SK-N-SH treated with all-trans-retinoic acid at 6 μM for 48 hours (cell line): ENCODE data around the gene NPFFR2.

Experiments
- ATAC-seq: fragments of 200-7000 bp; cut with Tn5 transposase; 3 replicates; pipeline ENCODE4 v1.9.1; 2020; ENCODE audit warnings: mild to moderate bottlenecking, moderate library complexity
- BACH2 ChIP-seq: fragments of 250-450 bp; sonication (Bioruptor Pico); IDR thresholded peaks from 2 replicates; pipeline ENCODE4 v1.9.0; 2021; ENCODE audit warnings: mild to moderate bottlenecking, borderline replicate concordance
- CSDC2 ChIP-seq: fragments of 250-450 bp; sonication (Bioruptor Pico); IDR thresholded peaks from 2 replicates; pipeline ENCODE4 v1.5.0; 2020; ENCODE audit warnings: mild to moderate bottlenecking, moderate library complexity
- ESRRG ChIP-seq: fragments of 250-450 bp; sonication (Bioruptor Pico); IDR thresholded peaks from 2 replicates; pipeline ENCODE4 v1.6.1; 2021; ENCODE audit warnings: mild to moderate bottlenecking
- GLIS3 ChIP-seq: fragments of 250-450 bp; sonication (Bioruptor Pico); IDR thresholded peaks from 2 replicates; pipeline ENCODE4 v1.5.0; 2020; ENCODE audit warnings: mild to moderate bottlenecking, moderate library complexity
- ISL1 ChIP-seq: fragments of 250-450 bp; sonication (Bioruptor Pico); IDR thresholded peaks from 2 replicates; pipeline ENCODE4 v2.1.2; 2022; ENCODE audit warnings: mild to moderate bottlenecking, moderate library complexity
- PPARA ChIP-seq: fragments of 250-450 bp; sonication (Bioruptor Pico); IDR thresholded peaks from 2 replicates; pipeline ENCODE4 v1.5.0; 2020; ENCODE audit warnings: mild to moderate bottlenecking, borderline replicate concordance
- RARB ChIP-seq: fragments of 250-450 bp; sonication (Bioruptor Pico); IDR thresholded peaks from 2 replicates; pipeline ENCODE4 v1.8.0; 2021; ENCODE audit warnings: mild to moderate bottlenecking, moderate library complexity
- SNAI2 ChIP-seq: fragments of 250-450 bp; sonication (Bioruptor Pico); IDR thresholded peaks from 2 replicates; pipeline ENCODE4 v1.5.0; 2020; ENCODE audit warnings: mild to moderate bottlenecking, moderate library complexity
- TCF4 ChIP-seq: fragments of 250-450 bp; sonication (Bioruptor Pico); IDR thresholded peaks from 2 replicates; pipeline ENCODE4 v1.8.0; 2021; ENCODE audit warnings: mild to moderate bottlenecking, moderate library complexity, borderline replicate concordance
- TOX ChIP-seq: fragments of 250-450 bp; sonication (Bioruptor Pico); IDR thresholded peaks from 2 replicates; pipeline ENCODE4 v1.8.0; 2021; ENCODE audit warnings: mild to moderate bottlenecking, moderate library complexity, borderline replicate concordance
- ZFP3 ChIP-seq: fragments of 250-450 bp; sonication (Bioruptor Pico); IDR thresholded peaks from 2 replicates; pipeline ENCODE4 v1.5.0; 2020; ENCODE audit warnings: mild to moderate bottlenecking, moderate library complexity
- ZFP30 ChIP-seq: fragments of 450-650 bp; formaldehyde crosslinking; IDR thresholded peaks from 2 replicates; pipeline ENCODE4 v1.5.0; 2022; ENCODE audit warnings: mild to moderate bottlenecking, moderate library complexity
- ZNF565 ChIP-seq: fragments of 450-650 bp; formaldehyde crosslinking; conservative IDR thresholded peaks from 2 replicates; pipeline ENCODE4 v1.5.0; 2020; ENCODE audit warnings: low read depth, mild to moderate bottlenecking, moderate library complexity
- ZNF8 ChIP-seq: fragments of 450-650 bp; formaldehyde crosslinking; IDR thresholded peaks from 2 replicates; pipeline ENCODE4 v1.5.0; 2020; ENCODE audit warnings: mild to moderate bottlenecking, moderate library complexity
- TF ChIP-seq, protein P1 (sequence below): fragments of 250-450 bp; sonication (Bioruptor Pico); IDR thresholded peaks from 2 replicates; pipeline ENCODE4 v1.8.0; 2020; ENCODE audit warnings: mild to moderate bottlenecking, moderate library complexity, borderline replicate concordance
- TF ChIP-seq, protein P2 (sequence below): fragments of 250-450 bp; sonication (Bioruptor Pico); IDR thresholded peaks from 2 replicates; pipeline ENCODE4 v1.5.0; 2020; ENCODE audit warnings: mild to moderate bottlenecking, moderate library complexity
- TF ChIP-seq, protein P3 (sequence below): fragments of 250-450 bp; sonication (Bioruptor Pico); IDR thresholded peaks from 2 replicates; pipeline ENCODE4 v1.8.0; 2021; ENCODE audit warnings: low read depth, mild to moderate bottlenecking, moderate library complexity, borderline replicate concordance
- TF ChIP-seq, protein P4 (sequence below): fragments of 250-450 bp; sonication (Bioruptor Pico); IDR thresholded peaks from 2 replicates; pipeline ENCODE4 v1.5.1; 2020; ENCODE audit warnings: low read depth, mild to moderate bottlenecking, moderate library complexity

The NPFFR2 gene

DNA sequence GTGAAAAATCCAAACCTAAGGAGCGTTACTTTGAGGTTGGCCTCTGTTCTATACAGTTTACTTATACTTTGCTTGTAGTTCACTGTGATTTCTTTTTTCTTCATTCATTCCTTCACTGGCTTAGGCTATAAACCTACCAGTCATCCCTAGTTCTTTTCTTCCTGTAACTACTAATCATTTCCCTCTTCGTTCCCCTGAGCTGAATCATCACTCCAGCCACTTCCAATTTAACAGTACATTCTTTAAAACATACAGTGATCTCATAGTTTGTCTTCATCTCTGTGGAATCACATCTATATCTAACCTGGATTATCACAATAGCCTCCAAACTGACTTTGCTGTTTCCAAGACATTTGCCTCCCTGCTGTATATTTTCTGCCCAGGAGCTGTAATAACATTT is 25.2 kb upstream of the NPFFR2 start:
- TF ChIP-seq ZFP3 (CRISPR knock-in tag), result no peak
- TF ChIP-seq GLIS3 (CRISPR knock-in tag), result no peak
- TF ChIP-seq BACH2 (CRISPR knock-in tag), result no peak
- no peak for TF ChIP-seq ZNF565 (CRISPR knock-in tag)
- no peak for TF ChIP-seq ZNF8
- TF ChIP-seq, protein P1, sequence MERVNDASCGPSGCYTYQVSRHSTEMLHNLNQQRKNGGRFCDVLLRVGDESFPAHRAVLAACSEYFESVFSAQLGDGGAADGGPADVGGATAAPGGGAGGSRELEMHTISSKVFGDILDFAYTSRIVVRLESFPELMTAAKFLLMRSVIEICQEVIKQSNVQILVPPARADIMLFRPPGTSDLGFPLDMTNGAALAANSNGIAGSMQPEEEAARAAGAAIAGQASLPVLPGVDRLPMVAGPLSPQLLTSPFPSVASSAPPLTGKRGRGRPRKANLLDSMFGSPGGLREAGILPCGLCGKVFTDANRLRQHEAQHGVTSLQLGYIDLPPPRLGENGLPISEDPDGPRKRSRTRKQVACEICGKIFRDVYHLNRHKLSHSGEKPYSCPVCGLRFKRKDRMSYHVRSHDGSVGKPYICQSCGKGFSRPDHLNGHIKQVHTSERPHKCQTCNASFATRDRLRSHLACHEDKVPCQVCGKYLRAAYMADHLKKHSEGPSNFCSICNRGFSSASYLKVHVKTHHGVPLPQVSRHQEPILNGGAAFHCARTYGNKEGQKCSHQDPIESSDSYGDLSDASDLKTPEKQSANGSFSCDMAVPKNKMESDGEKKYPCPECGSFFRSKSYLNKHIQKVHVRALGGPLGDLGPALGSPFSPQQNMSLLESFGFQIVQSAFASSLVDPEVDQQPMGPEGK (CRISPR knock-in tag), result no peak
- TF ChIP-seq, protein P2, sequence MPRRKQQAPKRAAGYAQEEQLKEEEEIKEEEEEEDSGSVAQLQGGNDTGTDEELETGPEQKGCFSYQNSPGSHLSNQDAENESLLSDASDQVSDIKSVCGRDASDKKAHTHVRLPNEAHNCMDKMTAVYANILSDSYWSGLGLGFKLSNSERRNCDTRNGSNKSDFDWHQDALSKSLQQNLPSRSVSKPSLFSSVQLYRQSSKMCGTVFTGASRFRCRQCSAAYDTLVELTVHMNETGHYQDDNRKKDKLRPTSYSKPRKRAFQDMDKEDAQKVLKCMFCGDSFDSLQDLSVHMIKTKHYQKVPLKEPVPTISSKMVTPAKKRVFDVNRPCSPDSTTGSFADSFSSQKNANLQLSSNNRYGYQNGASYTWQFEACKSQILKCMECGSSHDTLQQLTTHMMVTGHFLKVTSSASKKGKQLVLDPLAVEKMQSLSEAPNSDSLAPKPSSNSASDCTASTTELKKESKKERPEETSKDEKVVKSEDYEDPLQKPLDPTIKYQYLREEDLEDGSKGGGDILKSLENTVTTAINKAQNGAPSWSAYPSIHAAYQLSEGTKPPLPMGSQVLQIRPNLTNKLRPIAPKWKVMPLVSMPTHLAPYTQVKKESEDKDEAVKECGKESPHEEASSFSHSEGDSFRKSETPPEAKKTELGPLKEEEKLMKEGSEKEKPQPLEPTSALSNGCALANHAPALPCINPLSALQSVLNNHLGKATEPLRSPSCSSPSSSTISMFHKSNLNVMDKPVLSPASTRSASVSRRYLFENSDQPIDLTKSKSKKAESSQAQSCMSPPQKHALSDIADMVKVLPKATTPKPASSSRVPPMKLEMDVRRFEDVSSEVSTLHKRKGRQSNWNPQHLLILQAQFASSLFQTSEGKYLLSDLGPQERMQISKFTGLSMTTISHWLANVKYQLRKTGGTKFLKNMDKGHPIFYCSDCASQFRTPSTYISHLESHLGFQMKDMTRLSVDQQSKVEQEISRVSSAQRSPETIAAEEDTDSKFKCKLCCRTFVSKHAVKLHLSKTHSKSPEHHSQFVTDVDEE (CRISPR knock-in tag), result no peak
- no peak for TF ChIP-seq ZFP30
- TF ChIP-seq RARB (CRISPR knock-in tag), result no peak
- TF ChIP-seq, protein P3, sequence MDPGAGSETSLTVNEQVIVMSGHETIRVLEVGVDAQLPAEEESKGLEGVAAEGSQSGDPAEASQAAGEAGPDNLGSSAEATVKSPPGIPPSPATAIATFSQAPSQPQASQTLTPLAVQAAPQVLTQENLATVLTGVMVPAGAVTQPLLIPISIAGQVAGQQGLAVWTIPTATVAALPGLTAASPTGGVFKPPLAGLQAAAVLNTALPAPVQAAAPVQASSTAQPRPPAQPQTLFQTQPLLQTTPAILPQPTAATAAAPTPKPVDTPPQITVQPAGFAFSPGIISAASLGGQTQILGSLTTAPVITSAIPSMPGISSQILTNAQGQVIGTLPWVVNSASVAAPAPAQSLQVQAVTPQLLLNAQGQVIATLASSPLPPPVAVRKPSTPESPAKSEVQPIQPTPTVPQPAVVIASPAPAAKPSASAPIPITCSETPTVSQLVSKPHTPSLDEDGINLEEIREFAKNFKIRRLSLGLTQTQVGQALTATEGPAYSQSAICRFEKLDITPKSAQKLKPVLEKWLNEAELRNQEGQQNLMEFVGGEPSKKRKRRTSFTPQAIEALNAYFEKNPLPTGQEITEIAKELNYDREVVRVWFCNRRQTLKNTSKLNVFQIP, result no peak
- no peak for TF ChIP-seq SNAI2 (CRISPR knock-in tag)
- TF ChIP-seq, protein P4, sequence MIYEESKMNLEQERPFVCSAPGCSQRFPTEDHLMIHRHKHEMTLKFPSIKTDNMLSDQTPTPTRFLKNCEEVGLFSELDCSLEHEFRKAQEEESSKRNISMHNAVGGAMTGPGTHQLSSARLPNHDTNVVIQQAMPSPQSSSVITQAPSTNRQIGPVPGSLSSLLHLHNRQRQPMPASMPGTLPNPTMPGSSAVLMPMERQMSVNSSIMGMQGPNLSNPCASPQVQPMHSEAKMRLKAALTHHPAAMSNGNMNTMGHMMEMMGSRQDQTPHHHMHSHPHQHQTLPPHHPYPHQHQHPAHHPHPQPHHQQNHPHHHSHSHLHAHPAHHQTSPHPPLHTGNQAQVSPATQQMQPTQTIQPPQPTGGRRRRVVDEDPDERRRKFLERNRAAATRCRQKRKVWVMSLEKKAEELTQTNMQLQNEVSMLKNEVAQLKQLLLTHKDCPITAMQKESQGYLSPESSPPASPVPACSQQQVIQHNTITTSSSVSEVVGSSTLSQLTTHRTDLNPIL, result no peak
- TF ChIP-seq PPARA (CRISPR knock-in tag), result no peak
- peak; percentile 89 for ATAC-seq

DNA sequence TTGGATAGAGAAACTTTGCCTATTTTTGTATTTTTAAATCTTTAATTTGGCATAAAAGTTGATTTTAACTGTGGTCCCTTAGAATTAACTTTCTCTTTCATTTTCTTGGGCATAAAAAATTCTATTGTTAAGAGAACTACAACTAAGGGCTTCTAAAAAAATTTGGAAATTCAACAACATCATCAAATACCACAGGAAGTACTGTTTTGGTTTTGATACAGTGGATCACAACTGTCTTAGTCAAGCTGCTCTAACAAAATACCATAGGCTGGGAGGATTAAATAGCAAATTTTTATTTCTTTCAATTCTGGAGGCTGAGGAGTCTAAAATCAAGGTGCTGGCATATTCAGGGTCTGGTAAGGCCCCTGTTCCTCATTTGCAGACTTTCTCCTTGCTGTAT is 19.9 kb upstream of the NPFFR2 start:
- ATAC-seq, result no peak
- TF ChIP-seq TCF4 (CRISPR knock-in tag) (no peak), TOX (no peak), PPARA (CRISPR knock-in tag) (no peak), ZNF565 (CRISPR knock-in tag) (no peak), ESRRG (CRISPR knock-in tag) (no peak), RARB (CRISPR knock-in tag) (no peak), BACH2 (CRISPR knock-in tag) (no peak), CSDC2 (CRISPR knock-in tag) (no peak), ZFP30 (no peak), ISL1 (CRISPR knock-in tag) (no peak), ZNF8 (no peak)
- TF ChIP-seq, protein P2 (CRISPR knock-in tag), result no peak
- TF ChIP-seq, protein P3, result no peak
- TF ChIP-seq, protein P4, result no peak
- TF ChIP-seq, protein P1 (CRISPR knock-in tag), result no peak
